Cardiac septum (tissue), 1 donor: ENCODE data around the gene ADGRD1. TPM values are rescaled to one million over a fixed set of nuclear protein-coding genes. Genes with fewer than 3 reads are reported as not detected.
A peak's percentile ranks its signal among the peaks of the same experiment; 100 is the strongest.

Source experiments
- DNase-seq: peaks from one replicate; pipeline ENCODE4 v3.0.0-alpha.2; 2020; ENCODE audit warnings: low spot score
- intact Hi-C: fragments of 100-400 bp; cut with DNase I; formaldehyde crosslinking; loops from one replicate; pipeline ENCODE4 v1.14.0; 2022
- total RNA-seq: library from RNA; stranded (reverse); fragmentation: NEBNext Ultra II Directional; extraction: Animal tissue kit (Norgen Biotek cat#: 25700); gene quantifications from one replicate; pipeline ENCODE4 v1.2.1, GENCODE V29; 2021
- donor health status: DM: no; HTN: no; CAD: no.

Gene ADGRD1
- total RNA-seq, 1 donor from 2014 or later: 54.6 TPM

GRCh38 chr12:131047789-131048610 is 94.3 kb downstream of the ADGRD1 start:
- no peak for DNase-seq
- intact Hi-C loops: no loop called here

GRCh38 chr12:131048611-131048990 is 94.9 kb downstream of the ADGRD1 start:
- DNase-seq: no peak
- intact Hi-C loops: no loop called here

- DNase-seq: no peak
- intact Hi-C loops: no loop called here
Observed at GRCh38 chr12:131049002-131049401, 95.3 kb downstream of the ADGRD1 start.

GRCh38 chr12:131049549-131050339 is 96.0 kb downstream of the ADGRD1 start:
- intact Hi-C loops: no loop called here

GRCh38 chr12:131050463-131051154 is 96.9 kb downstream of the ADGRD1 start:
- no peak for DNase-seq
- intact Hi-C loops: no loop called here

More at GRCh38 chr12:131049549-131050339, 96.0 kb downstream of the ADGRD1 start:
- DNase-seq: no peak

- no peak for DNase-seq
- intact Hi-C loops: no loop called here
Observed at GRCh38 chr12:131051155-131051473, 97.4 kb downstream of the ADGRD1 start.

GRCh38 chr12:131052063-131052781 is 98.5 kb downstream of the ADGRD1 start:
- DNase-seq: no peak
- intact Hi-C loops: no loop called here

- intact Hi-C loops: no loop called here
- no peak for DNase-seq
Observed at GRCh38 chr12:131052929-131053328, 99.2 kb downstream of the ADGRD1 start.

GRCh38 chr12:131053567-131053966 is 99.9 kb downstream of the ADGRD1 start:
- no peak for DNase-seq
- intact Hi-C loops: no loop called here

- peak; percentile 49 for DNase-seq
- intact Hi-C loops: no loop called here
Observed at GRCh38 chr12:131054345-131055092, 100.8 kb downstream of the ADGRD1 start.

- DNase-seq: peak; percentile 38
- intact Hi-C loops: no loop called here
Observed at GRCh38 chr12:131055093-131055465, 101.4 kb downstream of the ADGRD1 start.

GRCh38 chr12:131055596-131056233 is 102.0 kb downstream of the ADGRD1 start:
- intact Hi-C loops: no loop called here
- DNase-seq: no peak

GRCh38 chr12:131056626-131057025 is 102.9 kb downstream of the ADGRD1 start:
- peak; percentile 54 for DNase-seq
- intact Hi-C loops: no loop called here

GRCh38 chr12:131057211-131057721 is 103.6 kb downstream of the ADGRD1 start:
- peak; percentile 53 for DNase-seq
- intact Hi-C loops: no loop called here

GRCh38 chr12:131057722-131058515 is 104.2 kb downstream of the ADGRD1 start:
- peak; percentile 73 for DNase-seq
- intact Hi-C loops: no loop called here

- intact Hi-C loops: no loop called here
- peak; percentile 10 for DNase-seq
Observed at GRCh38 chr12:131058700-131059099, 105.0 kb downstream of the ADGRD1 start.

GRCh38 chr12:131060011-131060703 is 106.5 kb downstream of the ADGRD1 start:
- DNase-seq: peak; percentile 63
- intact Hi-C loops: no loop called here
